HepG2 (cell line): ENCODE results near the gene CARMIL1. TPM values are rescaled to one million over a fixed set of nuclear protein-coding genes. Genes with fewer than 3 reads are reported as not detected.

Experiments used
- ATAC-seq: fragments of 200-7000 bp; cut with Tn5 transposase; 3 replicates; pipeline ENCODE4 v1.9.1; 2020; ENCODE audit warnings: mild to moderate bottlenecking, moderate library complexity
- BruUV-seq: library from RNA; stranded (reverse); fragments of 400-500 nt; replicated peaks from 2 replicates; lab custom pipeline; 2021; lab: Mats Ljungman, UMichigan
- CTCF ChIA-PET: fragments of 300-600 bp; formaldehyde crosslinking; extraction: SDS; loops from one replicate; lab custom pipeline; 2021; ENCODE audit warnings: low total read pairs, inconsistent platforms, low intra/inter-chr PET ratio; lab: Yijun Ruan, JAX
- POLR2A ChIA-PET: fragments of 350-600 bp; sonication (Branson Sonifier 250); formaldehyde crosslinking; loops from one replicate; lab custom pipeline; 2020; ENCODE audit warnings: antibody characterized with exemption, inconsistent platforms; lab: Yijun Ruan, JAX
- DNase-seq: peaks from one replicate; pipeline ENCODE4 v3.0.0-alpha.2; 2015; ENCODE audit warnings: low spot score
- FAIRE-seq: peaks from 3 replicates; lab custom pipeline; 2011; peaks lifted over from hg19 to GRCh38; lab: Jason Lieb, UNC
- H2AFZ ChIP-seq: one replicate; pipeline ENCODE4 v1.6.1; 2011; ENCODE audit warnings: low read length, inconsistent platforms
- H3K27ac ChIP-seq: fragments of 300-600 bp; 3 replicates; pipeline ENCODE4 v1.8.0; 2011; ENCODE audit warnings: mixed run types, mild to moderate bottlenecking, mixed read lengths, low read length, inconsistent platforms; ENCODE audit not compliant: insufficient read depth; ENCODE audit errors: extremely low read length
- H3K27me3 ChIP-seq, 2 experiments: fragments of 200-600 bp in 1 of 2; 2 replicates in 1 of 2; 3 replicates in 1 of 2; pipeline versions ENCODE4 v1.6.0 to v1.8.0; 2011; ENCODE audit warnings: low read length in 2 of 2, mild to moderate bottlenecking in 2 of 2, moderate library complexity in 2 of 2, inconsistent platforms in 1 of 2; ENCODE audit not compliant: insufficient read depth in 2 of 2, control insufficient read depth in 1 of 2
- H3K36me3 ChIP-seq, 2 experiments: fragments of 200-600 bp in 1 of 2; replicated peaks in 1 of 2; 2 replicates in 1 of 2; 3 replicates in 1 of 2; pipeline versions ENCODE4 v1.5.1 to v1.8.0; 2011; ENCODE audit warnings: low read length in 2 of 2, inconsistent platforms in 1 of 2; ENCODE audit not compliant: insufficient read depth in 2 of 2, control insufficient read depth in 1 of 2
- H3K4me1 ChIP-seq: 2 replicates; pipeline ENCODE4 v1.5.1; 2012; ENCODE audit warnings: low read length, inconsistent platforms; ENCODE audit not compliant: insufficient read depth
- H3K4me2 ChIP-seq: 2 replicates; pipeline ENCODE4 v1.6.0; 2011; ENCODE audit warnings: low read depth, low read length, inconsistent platforms
- H3K4me3 ChIP-seq, 3 experiments: fragments of 200-600 bp in 1 of 3; sonication (generic), shearing (Covaris generic) in 1 of 3; replicated peaks in 1 of 3; 2 replicates each; pipeline ENCODE4 v1.5.1; 2011 to 2016; ENCODE audit warnings: low read length in 3 of 3, inconsistent platforms in 2 of 3, low read depth in 2 of 3, mild to moderate bottlenecking in 2 of 3, control low read depth in 1 of 3, mixed read lengths in 1 of 3; ENCODE audit not compliant: insufficient read depth in 1 of 3
- H3K79me2 ChIP-seq: one replicate; pipeline ENCODE4 v1.6.1; 2011; ENCODE audit warnings: low read length, inconsistent platforms; ENCODE audit not compliant: insufficient read depth
- H3K9ac ChIP-seq: 2 replicates; pipeline ENCODE4 v1.6.0; 2011; ENCODE audit warnings: mild to moderate bottlenecking, low read depth, low read length, inconsistent platforms; ENCODE audit not compliant: insufficient read depth
- H3K9me3 ChIP-seq: 2 replicates; pipeline ENCODE4 v1.5.1; 2012; ENCODE audit warnings: mild to moderate bottlenecking, low read length
- H4K20me1 ChIP-seq: 2 replicates; pipeline ENCODE4 v1.6.0; 2011; ENCODE audit warnings: inconsistent platforms, mild to moderate bottlenecking, low read length, moderate library complexity; ENCODE audit not compliant: insufficient read depth
- GLI4 ChIP-seq: sonication (generic); formaldehyde crosslinking; IDR thresholded peaks from 2 replicates; pipeline ENCODE4 v1.5.1; 2020; ENCODE audit warnings: missing genetic modification reagents, mild to moderate bottlenecking, moderate library complexity, borderline replicate concordance
- HOXA3 ChIP-seq: sonication (generic); formaldehyde crosslinking; IDR thresholded peaks from 2 replicates; pipeline ENCODE4 v1.5.0; 2020; ENCODE audit warnings: missing genetic modification reagents
- NR3C1 ChIP-seq: sonication (generic); formaldehyde crosslinking; IDR thresholded peaks from 2 replicates; pipeline ENCODE4 v1.4.0; 2020; ENCODE audit warnings: missing genetic modification reagents
- PRMT3 ChIP-seq: sonication (generic); formaldehyde crosslinking; IDR thresholded peaks from 2 replicates; pipeline ENCODE4 v1.8.1; 2022; ENCODE audit warnings: low read depth, mild to moderate bottlenecking, moderate library complexity, missing genetic modification reagents, borderline replicate concordance
- RORA ChIP-seq: sonication (generic); formaldehyde crosslinking; IDR thresholded peaks from 2 replicates; pipeline ENCODE4 v1.5.0; 2020; ENCODE audit warnings: mild to moderate bottlenecking, missing genetic modification reagents, moderate library complexity
- SSRP1 ChIP-seq: IDR thresholded peaks from 2 replicates; pipeline ENCODE4 v1.6.1; 2016; ENCODE audit warnings: control low read depth
- YEATS2 ChIP-seq: sonication (generic); formaldehyde crosslinking; IDR thresholded peaks from 2 replicates; pipeline ENCODE4 v1.4.0; 2020; ENCODE audit warnings: missing genetic modification reagents, borderline replicate concordance
- ZNF232 ChIP-seq: sonication (generic); formaldehyde crosslinking; IDR thresholded peaks from 2 replicates; pipeline ENCODE4 v1.4.0; 2020; ENCODE audit warnings: missing genetic modification reagents, borderline replicate concordance
- ZNF292 ChIP-seq: sonication (generic); formaldehyde crosslinking; IDR thresholded peaks from 2 replicates; pipeline ENCODE4 v1.8.1; 2022; ENCODE audit warnings: mild to moderate bottlenecking, low read depth, missing genetic modification reagents, borderline replicate concordance
- ZNF337 ChIP-seq: sonication (generic); formaldehyde crosslinking; IDR thresholded peaks from 2 replicates; pipeline ENCODE4 v1.5.1; 2020; ENCODE audit warnings: missing genetic modification reagents, low read depth, mild to moderate bottlenecking, borderline replicate concordance
- ZNF33B ChIP-seq: sonication (generic); formaldehyde crosslinking; IDR thresholded peaks from 2 replicates; pipeline ENCODE4 v1.5.1; 2020; ENCODE audit warnings: mild to moderate bottlenecking, missing genetic modification reagents
- ZNF460 ChIP-seq: sonication (generic); formaldehyde crosslinking; IDR thresholded peaks from 2 replicates; pipeline ENCODE4 v1.5.1; 2020; ENCODE audit warnings: missing genetic modification reagents, mild to moderate bottlenecking, borderline replicate concordance
- ZNF614 ChIP-seq: IDR thresholded peaks from 2 replicates; pipeline ENCODE4 v1.6.1; 2018; ENCODE audit warnings: missing biosample characterization, missing genetic modification reagents, inconsistent platforms, borderline replicate concordance
- ZNF737 ChIP-seq: sonication (generic); formaldehyde crosslinking; IDR thresholded peaks from 2 replicates; pipeline ENCODE4 v1.5.0; 2020; ENCODE audit warnings: missing genetic modification reagents, mild to moderate bottlenecking, borderline replicate concordance
- ZNF770 ChIP-seq: sonication (generic); formaldehyde crosslinking; IDR thresholded peaks from 2 replicates; pipeline ENCODE4 v1.5.0; 2020; ENCODE audit warnings: mild to moderate bottlenecking, missing genetic modification reagents
- ZNF777 ChIP-seq: sonication (generic); formaldehyde crosslinking; IDR thresholded peaks from 2 replicates; pipeline ENCODE4 v1.4.0; 2020; ENCODE audit warnings: missing genetic modification reagents
- WGBS: methylation state at CpG from one replicate; pipeline ENCODE4 v1.1.6; 2017; ENCODE audit warnings: low lambda C conversion rate; 5-methylcytosine and 5-hydroxymethylcytosine counted together
- in situ Hi-C: cut with HindIII; loops from 2 replicates; pipeline ENCODE4 v1.10.0; 2017; ENCODE audit warnings: low pct_unique_long_range_greater_than_20kb; ENCODE audit not compliant: extremely low pct_ligation_motif_present
- intact Hi-C: fragments of 100-400 bp; cut with micrococcal nuclease; formaldehyde crosslinking; loops from one replicate; pipeline ENCODE4 v1.10.0; 2022; ENCODE audit not compliant: unreplicated experiment
- polyA plus RNA-seq, 8 experiments: library from polyadenylated mRNA; depleted of rRNA in 3 of 8; stranded (reverse) in 7 of 8; unstranded in 1 of 8; fragments of >200 nt; fragmentation: Illumina TruSeq in 4 of 8; extraction: Trizol in 4 of 8; gene quantifications; 2 replicates each; pipeline versions ENCODE4 v1.2.1 to v1.2.3, GENCODE V29; 2011 to 2016; ENCODE audit warnings: low read depth in 4 of 8, missing spikeins in 1 of 8, mixed read lengths in 1 of 8; ENCODE audit not compliant: insufficient read depth in 1 of 8
- total RNA-seq, 5 experiments: library from RNA; depleted of rRNA; stranded (reverse); fragments of >200 nt; fragmentation: Illumina TruSeq; extraction: Trizol; gene quantifications; 2 replicates each; pipeline ENCODE4 v1.2.3, GENCODE V29; 2016; ENCODE audit warnings: low read depth in 1 of 5
- TF ChIP-seq, protein P1 (sequence below): sonication (generic); formaldehyde crosslinking; IDR thresholded peaks from 2 replicates; pipeline ENCODE4 v1.5.1; 2020; ENCODE audit warnings: mild to moderate bottlenecking, missing genetic modification reagents
- TF ChIP-seq, protein P2 (sequence below): sonication (generic); formaldehyde crosslinking; IDR thresholded peaks from 2 replicates; pipeline ENCODE4 v1.4.0; 2020; ENCODE audit warnings: mild to moderate bottlenecking, low read depth, missing genetic modification reagents

Gene CARMIL1
- total and polyA plus RNA-seq, 2 of the 13 experiments (the other 11 are each of a cell fraction or from before 2014, with no cell fraction given), result 1.8 to 2.6 TPM

- TF ChIP-seq ZNF770 (CRISPR knock-in tag), result no peak
- TF ChIP-seq ZNF614 (CRISPR knock-in tag), result no peak
- TF ChIP-seq ZNF292 (CRISPR knock-in tag), result no peak
- no peak for TF ChIP-seq ZNF460 (CRISPR knock-in tag)
- TF ChIP-seq, all 625 proteins: peak for 0
Observed at GRCh38 chr6:25620391-25620790, 341.2 kb downstream of the CARMIL1 start (continued).

DNA sequence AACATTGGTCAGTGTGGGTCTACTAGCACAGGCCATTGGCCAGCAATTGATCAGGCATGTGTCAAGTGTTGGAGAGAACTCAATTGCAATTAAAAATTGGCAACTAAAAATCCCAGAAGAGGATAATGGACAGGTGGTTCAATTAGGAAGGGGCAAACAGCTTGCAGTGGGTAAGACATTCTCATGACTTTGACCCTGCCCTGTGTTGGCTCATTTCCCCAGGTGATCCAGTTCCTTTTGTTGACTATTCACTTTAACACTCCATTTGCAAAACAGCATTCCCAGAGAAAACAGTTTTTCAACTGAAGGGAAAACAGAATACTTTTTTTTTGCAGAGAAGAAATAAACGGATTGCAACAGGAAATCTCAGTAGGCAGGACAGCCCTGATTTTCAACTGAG, 343.9 kb downstream of the CARMIL1 start:
- WGBS, result 45% methylated on average over 1 of the region's 1 CpG
- no peak for FAIRE-seq
- ATAC-seq, result no peak
- Histone ChIP-seq H3K9ac (no peak overlapping the region), H3K36me3 (no peaks in the 10 kb centered on the region)
- TF ChIP-seq ZNF232 (no peak), NR3C1 (no peak), SSRP1 (no peak), YEATS2 (CRISPR knock-in tag) (no peak), PRMT3 (no peak), ZNF737 (CRISPR knock-in tag) (no peak), RORA (CRISPR knock-in tag) (no peak), ZNF337 (CRISPR knock-in tag) (no peak), GLI4 (no peak), ZNF33B (CRISPR knock-in tag) (no peak), ZNF777 (CRISPR knock-in tag) (no peak), HOXA3 (CRISPR knock-in tag) (no peak)
- TF ChIP-seq, protein P1, sequence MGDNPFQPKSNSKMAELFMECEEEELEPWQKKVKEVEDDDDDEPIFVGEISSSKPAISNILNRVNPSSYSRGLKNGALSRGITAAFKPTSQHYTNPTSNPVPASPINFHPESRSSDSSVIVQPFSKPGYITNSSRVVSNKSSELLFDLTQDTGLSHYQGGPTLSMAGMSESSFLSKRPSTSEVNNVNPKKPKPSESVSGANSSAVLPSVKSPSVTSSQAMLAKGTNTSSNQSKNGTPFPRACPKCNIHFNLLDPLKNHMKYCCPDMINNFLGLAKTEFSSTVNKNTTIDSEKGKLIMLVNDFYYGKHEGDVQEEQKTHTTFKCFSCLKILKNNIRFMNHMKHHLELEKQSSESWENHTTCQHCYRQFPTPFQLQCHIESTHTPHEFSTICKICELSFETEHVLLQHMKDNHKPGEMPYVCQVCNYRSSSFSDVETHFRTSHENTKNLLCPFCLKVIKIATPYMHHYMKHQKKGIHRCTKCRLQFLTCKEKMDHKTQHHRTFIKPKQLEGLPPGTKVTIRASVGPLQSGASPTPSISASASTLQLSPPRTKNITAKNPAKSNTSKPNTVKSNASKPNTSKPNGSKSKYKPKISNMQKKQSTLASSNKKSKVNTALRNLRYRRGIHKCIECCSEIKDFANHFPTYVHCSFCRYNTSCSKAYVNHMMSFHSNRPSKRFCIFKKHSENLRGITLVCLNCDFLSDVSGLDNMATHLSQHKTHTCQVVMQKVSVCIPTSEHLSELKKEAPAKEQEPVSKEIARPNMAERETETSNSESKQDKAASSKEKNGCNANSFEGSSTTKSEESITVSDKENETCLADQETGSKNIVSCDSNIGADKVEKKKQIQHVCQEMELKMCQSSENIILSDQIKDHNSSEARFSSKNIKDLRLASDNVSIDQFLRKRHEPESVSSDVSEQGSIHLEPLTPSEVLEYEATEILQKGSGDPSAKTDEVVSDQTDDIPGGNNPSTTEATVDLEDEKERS (CRISPR knock-in tag), result no peak
- TF ChIP-seq, protein P2, sequence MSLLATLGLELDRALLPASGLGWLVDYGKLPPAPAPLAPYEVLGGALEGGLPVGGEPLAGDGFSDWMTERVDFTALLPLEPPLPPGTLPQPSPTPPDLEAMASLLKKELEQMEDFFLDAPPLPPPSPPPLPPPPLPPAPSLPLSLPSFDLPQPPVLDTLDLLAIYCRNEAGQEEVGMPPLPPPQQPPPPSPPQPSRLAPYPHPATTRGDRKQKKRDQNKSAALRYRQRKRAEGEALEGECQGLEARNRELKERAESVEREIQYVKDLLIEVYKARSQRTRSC (CRISPR knock-in tag), result no peak
- TF ChIP-seq, all 625 proteins: peak for 0
- BruUV-seq, result no TSS peak
- Histone ChIP-seq H4K20me1 (no peaks in the 10 kb centered on the region), H3K4me2 (no peak overlapping the region), H3K4me3 (no peak overlapping the region), H3K9me3 (no peaks in the 10 kb centered on the region), H3K4me1 (peaks cover 25% of the 10 kb centered on the region), H3K27me3 (no peaks in the 10 kb centered on the region), H3K27ac (no peak overlapping the region), H2AFZ (no peak overlapping the region), H3K79me2 (no peaks in the 10 kb centered on the region)
- CTCF ChIA-PET, result no interaction called here
- DNase-seq, result no peak
- in situ Hi-C loops, result no loop called here
- intact Hi-C loops, result no loop called here
- POLR2A ChIA-PET, result no interaction called here
